AG09319 (cell line): ENCODE data around the gene ZFAND4.
"Not testable (repeated sequence)": the region's sequence is repeated elsewhere in the genome, so short reads cannot be mapped to it uniquely, and the experiment has no call there.

Experiments
- DNase-seq: peaks from one replicate; pipeline ENCODE4 v3.0.0-alpha.2; 2010; ENCODE audit warnings: low read depth; ENCODE audit errors: extremely low read depth
- TF ChIP-seq, protein P1 (sequence below): IDR thresholded peaks from 2 replicates; pipeline ENCODE4 v1.5.1; 2011; ENCODE audit warnings: low read depth, mild to moderate bottlenecking, inconsistent platforms, low read length, moderate library complexity

ZFAND4 gene

DNA sequence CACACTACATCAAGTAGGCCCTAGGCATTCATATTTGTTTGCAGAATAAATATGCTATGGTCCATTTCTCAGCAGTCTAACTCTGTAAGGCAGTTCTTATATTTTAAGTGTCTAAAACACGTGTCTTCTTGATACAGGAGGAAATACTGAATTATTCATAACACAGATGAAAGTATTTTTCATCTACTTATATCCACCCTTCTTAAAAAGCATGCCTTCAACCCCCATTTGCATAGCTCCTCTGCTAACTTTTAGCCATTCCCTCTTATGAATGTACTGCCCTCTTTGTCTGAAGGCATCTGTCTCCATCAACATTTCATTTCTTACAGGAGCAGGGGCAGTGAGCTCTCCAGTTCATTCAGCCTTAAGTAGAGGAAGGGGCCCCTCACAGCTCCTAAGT is 57.7 kb downstream of the ZFAND4 start:
- no peak for DNase-seq
- TF ChIP-seq, protein P1, sequence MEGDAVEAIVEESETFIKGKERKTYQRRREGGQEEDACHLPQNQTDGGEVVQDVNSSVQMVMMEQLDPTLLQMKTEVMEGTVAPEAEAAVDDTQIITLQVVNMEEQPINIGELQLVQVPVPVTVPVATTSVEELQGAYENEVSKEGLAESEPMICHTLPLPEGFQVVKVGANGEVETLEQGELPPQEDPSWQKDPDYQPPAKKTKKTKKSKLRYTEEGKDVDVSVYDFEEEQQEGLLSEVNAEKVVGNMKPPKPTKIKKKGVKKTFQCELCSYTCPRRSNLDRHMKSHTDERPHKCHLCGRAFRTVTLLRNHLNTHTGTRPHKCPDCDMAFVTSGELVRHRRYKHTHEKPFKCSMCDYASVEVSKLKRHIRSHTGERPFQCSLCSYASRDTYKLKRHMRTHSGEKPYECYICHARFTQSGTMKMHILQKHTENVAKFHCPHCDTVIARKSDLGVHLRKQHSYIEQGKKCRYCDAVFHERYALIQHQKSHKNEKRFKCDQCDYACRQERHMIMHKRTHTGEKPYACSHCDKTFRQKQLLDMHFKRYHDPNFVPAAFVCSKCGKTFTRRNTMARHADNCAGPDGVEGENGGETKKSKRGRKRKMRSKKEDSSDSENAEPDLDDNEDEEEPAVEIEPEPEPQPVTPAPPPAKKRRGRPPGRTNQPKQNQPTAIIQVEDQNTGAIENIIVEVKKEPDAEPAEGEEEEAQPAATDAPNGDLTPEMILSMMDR: no peak

DNA sequence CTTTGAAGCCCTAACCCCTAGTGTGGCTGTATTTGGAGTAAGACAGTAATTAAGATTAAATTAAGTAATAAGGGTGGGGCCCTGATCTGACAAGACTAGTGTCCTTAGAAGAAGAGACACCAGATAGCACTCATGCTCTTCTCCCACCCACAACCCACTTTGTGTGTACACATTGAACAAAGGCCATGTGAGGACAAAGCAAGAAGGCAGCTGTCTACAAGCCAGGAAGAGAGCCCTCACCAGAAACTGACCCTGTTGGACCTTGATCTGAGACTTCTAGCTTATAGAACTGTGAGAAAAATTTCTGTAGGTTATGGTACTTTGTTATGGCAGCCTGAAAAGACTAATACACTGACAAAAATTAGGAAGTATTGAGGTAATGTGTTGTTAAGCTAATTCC is 59.8 kb downstream of the ZFAND4 start:
- DNase-seq: no peak
- TF ChIP-seq, protein P1: no peak

DNA sequence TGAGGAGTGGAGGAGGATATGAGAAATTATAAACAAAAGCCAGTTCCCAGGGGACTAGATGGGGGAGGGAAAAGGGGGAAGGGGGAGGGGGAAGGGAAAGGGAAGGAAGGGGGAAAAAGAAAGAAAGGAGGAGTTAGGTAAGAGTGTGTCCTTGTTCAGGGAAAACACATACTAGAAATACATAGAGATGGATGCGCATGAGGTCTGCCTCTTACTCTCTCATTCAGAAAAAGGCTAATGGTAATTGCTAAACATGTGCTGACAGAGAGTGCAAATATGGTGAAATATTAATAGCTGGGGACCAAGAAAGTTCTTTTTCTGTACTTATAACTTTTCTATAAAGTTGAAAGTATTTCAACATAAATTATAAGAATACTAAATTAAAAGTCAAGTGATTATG is 64.5 kb downstream of the ZFAND4 start:
- TF ChIP-seq, protein P1: no peak
- DNase-seq: no peak

DNA sequence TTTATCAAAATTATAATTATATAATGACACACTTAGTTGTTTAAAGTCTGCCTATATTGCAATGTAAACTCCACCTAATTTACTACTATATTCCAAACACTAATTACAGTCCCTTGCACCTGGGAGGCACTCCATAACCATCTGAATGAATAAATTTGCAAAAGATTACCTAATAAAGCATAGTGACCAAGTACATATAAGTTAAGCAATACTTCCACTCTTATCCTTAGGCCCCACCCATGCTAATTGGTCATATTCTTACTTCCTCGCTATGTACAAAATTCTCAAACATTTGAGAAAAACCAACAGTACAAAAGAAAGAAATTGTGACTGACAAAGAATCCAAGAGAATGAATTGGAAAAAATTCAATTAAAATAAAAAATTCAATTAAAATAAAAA is 65.3 kb downstream of the ZFAND4 start:
- TF ChIP-seq, protein P1: no peak
- DNase-seq: no peak

DNA sequence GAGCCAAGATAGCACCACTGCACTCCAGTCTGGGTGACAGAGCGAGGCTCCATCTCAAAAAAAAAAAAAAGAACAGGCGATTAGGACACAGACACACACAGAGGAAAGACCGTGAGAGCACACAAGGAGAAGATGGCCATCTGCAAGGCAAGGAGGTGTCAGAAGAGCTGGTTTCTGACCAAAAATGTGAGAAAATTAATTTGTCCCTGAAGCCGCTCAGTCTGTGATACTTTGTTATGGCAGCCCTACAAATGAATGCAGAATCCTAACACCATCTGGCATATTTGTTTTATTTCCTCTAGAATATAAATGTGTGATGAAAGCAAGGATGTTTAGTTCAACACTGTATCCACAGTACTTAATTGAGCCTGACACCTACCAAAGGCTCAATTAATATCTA is 69.7 kb downstream of the ZFAND4 start:
- DNase-seq: no peak
- TF ChIP-seq, protein P1: no peak

DNA sequence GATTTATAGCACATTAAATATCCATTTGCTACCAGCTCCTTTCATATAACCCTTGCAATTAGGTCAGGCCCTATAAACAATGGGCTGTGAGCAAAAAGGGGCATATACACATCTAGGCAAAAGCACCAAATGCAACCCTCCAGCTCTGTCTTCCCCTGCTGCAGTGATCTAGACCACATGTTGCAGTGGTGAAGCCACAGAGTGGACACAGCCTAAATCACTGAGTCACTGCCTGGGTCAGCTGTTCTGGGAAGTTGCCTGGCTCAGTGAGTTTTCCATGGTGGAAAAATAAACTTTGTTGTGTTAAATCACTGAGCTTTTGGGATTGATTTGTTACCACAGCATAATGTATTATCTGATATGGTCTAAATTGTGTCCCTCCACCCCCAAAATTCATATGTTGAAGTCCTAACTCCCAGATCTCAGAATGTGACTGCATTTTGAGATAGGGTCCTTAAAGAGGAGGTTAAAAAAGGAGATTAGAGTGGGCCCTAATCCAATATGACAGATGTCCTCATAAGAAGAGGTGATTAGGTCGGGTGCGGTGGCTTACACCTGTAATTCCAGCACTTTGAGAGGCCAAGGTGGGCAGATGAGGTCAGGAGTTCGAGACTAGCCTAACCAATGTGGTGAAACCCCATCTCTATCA is 70.4 kb downstream of the ZFAND4 start:
- TF ChIP-seq, protein P1: no peak
- no peak for DNase-seq

DNA sequence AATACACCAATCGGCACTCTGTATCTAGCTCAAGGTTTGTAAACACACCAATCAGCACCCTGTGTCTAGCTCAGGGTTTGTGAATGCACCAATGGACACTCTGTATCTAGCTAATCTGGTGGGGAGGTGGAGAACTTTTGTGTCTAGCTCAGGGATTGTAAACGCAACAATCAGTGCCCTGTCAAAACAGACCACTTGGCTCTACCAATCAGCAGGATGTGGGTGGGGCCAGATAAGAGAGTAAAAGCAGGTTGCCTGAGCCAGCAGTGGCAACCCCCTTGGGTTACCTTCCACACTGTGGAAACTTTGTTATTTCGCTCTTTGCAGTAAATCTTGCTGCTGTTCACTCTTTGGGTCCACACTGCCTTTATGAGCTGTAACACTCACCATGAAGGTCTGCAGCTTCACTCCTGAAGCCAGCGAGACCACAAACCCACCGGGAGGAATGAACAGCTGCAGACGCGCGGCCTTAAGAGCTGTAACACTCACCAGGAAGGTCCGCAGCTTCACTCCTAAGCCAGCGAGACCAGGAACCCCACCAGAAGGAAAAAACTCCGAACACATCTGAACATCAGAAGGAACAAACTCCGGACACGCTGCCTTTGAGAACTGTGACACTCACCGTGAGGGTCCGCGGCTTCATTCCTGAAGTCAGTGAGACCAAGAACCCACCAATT is 71.2 kb downstream of the ZFAND4 start:
- not testable (repeated sequence) for DNase-seq

DNA sequence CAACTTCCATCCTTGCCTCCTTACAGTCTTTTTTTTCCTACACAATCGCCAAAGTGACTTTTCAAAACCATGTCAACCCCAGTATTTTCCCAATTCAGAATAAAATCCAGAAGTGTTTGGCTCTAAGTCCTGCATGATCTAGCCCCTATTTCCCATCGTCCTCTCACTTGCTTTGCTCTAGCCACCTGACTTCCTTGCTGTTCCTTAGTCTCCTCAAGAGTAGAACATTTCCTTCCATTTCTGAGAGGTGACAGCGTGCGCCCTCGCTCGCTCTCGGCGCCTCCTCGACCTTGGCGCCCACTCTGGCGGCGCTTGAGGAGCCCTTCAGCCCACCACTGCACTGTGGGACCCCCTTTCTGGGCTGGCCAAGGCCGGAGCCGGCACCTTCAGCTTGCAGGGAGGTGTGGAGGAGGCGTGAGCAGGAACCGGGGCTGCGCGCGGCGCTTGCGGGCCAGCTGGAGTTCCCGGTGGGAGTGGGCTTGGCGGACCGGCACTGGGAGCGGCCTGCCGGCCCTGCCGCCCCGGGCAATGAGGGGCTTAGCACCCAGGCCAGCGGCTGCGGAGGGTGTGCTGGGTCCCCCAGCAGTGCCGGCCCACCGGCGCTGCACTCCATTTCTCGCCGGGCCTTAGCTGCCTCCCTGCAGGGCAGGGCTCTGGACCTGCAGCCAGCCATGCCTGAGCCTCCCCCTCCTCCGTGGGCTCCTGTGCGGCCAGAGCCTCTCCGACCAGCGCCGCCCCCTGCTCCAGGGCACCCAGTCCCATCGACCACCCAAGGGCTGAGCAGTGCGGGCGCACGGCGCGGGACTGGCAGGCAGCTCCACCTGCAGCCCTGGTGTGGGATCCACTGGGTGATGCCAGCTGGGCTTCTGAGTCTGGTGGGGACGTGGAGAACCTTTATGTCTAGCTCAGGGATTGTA is 72.0 kb downstream of the ZFAND4 start:
- not testable (repeated sequence) for DNase-seq
